GM23338 (cell line): ENCODE results near the gene VAMP2. TPM values are rescaled to one million over a fixed set of nuclear protein-coding genes. Genes with fewer than 3 reads are reported as not detected.
A peak's percentile ranks its signal among the peaks of the same experiment; 100 is the strongest.

Source experiments
- ATAC-seq: fragments of 200-7000 bp; cut with Tn5 transposase; 3 replicates; pipeline ENCODE4 v1.9.1; 2020
- DNase-seq: peaks from one replicate; pipeline ENCODE4 v3.0.0-alpha.2; 2015; ENCODE audit warnings: low spot score
- H2AFZ ChIP-seq: fragments of 200-600 bp; sonication (generic); 2 replicates; pipeline ENCODE4 v1.8.0; 2016; ENCODE audit warnings: antibody characterized with exemption, mild to moderate bottlenecking, moderate library complexity
- H3F3A ChIP-seq: fragments of 200-600 bp; sonication (generic); replicated peaks from 2 replicates; pipeline ENCODE4 v1.8.0; 2017; ENCODE audit warnings: antibody characterized with exemption, mixed run types, low read depth
- H3K27ac ChIP-seq: fragments of 200-600 bp; sonication (generic); 2 replicates; pipeline ENCODE4 v1.6.1; 2016; ENCODE audit warnings: low read depth
- H3K27me3 ChIP-seq: fragments of 200-600 bp; sonication (generic); 2 replicates; pipeline ENCODE4 v1.8.0; 2016; ENCODE audit warnings: mild to moderate bottlenecking, mixed run types, moderate library complexity; ENCODE audit not compliant: insufficient read depth
- H3K36me3 ChIP-seq: fragments of 200-600 bp; sonication (generic); 2 replicates; pipeline ENCODE4 v1.8.0; 2016; ENCODE audit warnings: mild to moderate bottlenecking; ENCODE audit not compliant: insufficient read depth
- H3K4me1 ChIP-seq: fragments of 200-600 bp; sonication (generic); 2 replicates; pipeline ENCODE4 v1.8.0; 2016; ENCODE audit warnings: mild to moderate bottlenecking, moderate library complexity; ENCODE audit not compliant: insufficient read depth
- H3K4me2 ChIP-seq: fragments of 200-600 bp; sonication (generic); 2 replicates; pipeline ENCODE4 v1.7.1; 2017; ENCODE audit warnings: mixed run types
- H3K4me3 ChIP-seq: fragments of 200-600 bp; sonication (generic); 2 replicates; pipeline ENCODE4 v1.6.1; 2016; ENCODE audit warnings: mixed run types
- H3K79me2 ChIP-seq: fragments of 200-600 bp; sonication (generic); replicated peaks from 2 replicates; pipeline ENCODE4 v1.8.0; 2017; ENCODE audit warnings: mild to moderate bottlenecking; ENCODE audit not compliant: insufficient read depth
- H3K9me2 ChIP-seq: fragments of 200-600 bp; sonication (generic); 2 replicates; pipeline ENCODE4 v1.8.0; 2017; ENCODE audit not compliant: insufficient read depth
- H4K20me1 ChIP-seq: fragments of 200-600 bp; sonication (generic); replicated peaks from 2 replicates; pipeline ENCODE4 v1.8.0; 2017; ENCODE audit warnings: mild to moderate bottlenecking; ENCODE audit not compliant: insufficient read depth
- H3K27ac Mint-ChIP-seq: 2 replicates; pipeline ENCODE4 v1.8.0; 2020; ENCODE audit warnings: inconsistent platforms, mild to moderate bottlenecking, moderate library complexity, mixed read lengths
- H3K27me3 Mint-ChIP-seq: 3 replicates; pipeline ENCODE4 v1.8.0; 2022; ENCODE audit warnings: low read depth, mild to moderate bottlenecking, moderate library complexity, mixed read lengths, inconsistent platforms; ENCODE audit not compliant: insufficient read depth, poor library complexity
- H3K36me3 Mint-ChIP-seq: 3 replicates; pipeline ENCODE4 v1.8.0; 2021; ENCODE audit warnings: low read depth, mild to moderate bottlenecking, inconsistent platforms, moderate library complexity, mixed read lengths
- H3K4me1 Mint-ChIP-seq: 3 replicates; pipeline ENCODE4 v1.8.0; 2020; ENCODE audit warnings: mild to moderate bottlenecking, inconsistent platforms, mixed read lengths
- H3K4me3 Mint-ChIP-seq: 3 replicates; pipeline ENCODE4 v1.8.0; 2021; ENCODE audit warnings: moderate library complexity, mild to moderate bottlenecking, inconsistent platforms, mixed read lengths
- H3K9me3 Mint-ChIP-seq: 3 replicates; pipeline ENCODE4 v1.8.0; 2020; ENCODE audit warnings: moderate library complexity, mild to moderate bottlenecking, inconsistent platforms, mixed read lengths
- CREB1 ChIP-seq: fragments of 250-450 bp; sonication (Bioruptor Pico); IDR thresholded peaks from 2 replicates; pipeline ENCODE4 v1.5.0; 2020; ENCODE audit warnings: low read depth, mild to moderate bottlenecking, moderate library complexity
- POLR2AphosphoS5 ChIP-seq: IDR thresholded peaks from 2 replicates; pipeline ENCODE4 v1.6.1; 2016; ENCODE audit warnings: antibody characterized with exemption, low read depth
- polyA plus RNA-seq: library from polyadenylated mRNA; unstranded; fragments of >200 nt; fragmentation: Nextera tagmentation; extraction: Ambion mirVana; gene quantifications from 2 replicates; pipeline ENCODE4 v1.2.1, GENCODE V29; 2016
- total RNA-seq: library from RNA; depleted of rRNA; stranded (reverse); fragments of >200 nt; shearing (Covaris generic); gene quantifications from 2 replicates; pipeline ENCODE4 v1.2.3, GENCODE V29; 2014
- TF ChIP-seq, protein P1 (sequence below): fragments of 250-450 bp; sonication (Bioruptor Pico); IDR thresholded peaks from 2 replicates; pipeline ENCODE4 v1.5.0; 2020; ENCODE audit warnings: mild to moderate bottlenecking, moderate library complexity
- TF ChIP-seq, protein P2 (sequence below), 2 experiments: fragments of 200-600 bp in 1 of 2; sonication (generic) in 1 of 2; conservative IDR thresholded peaks; 2 replicates each; pipeline versions ENCODE4 v1.5.1 to v1.6.1; 2016 to 2017; ENCODE audit warnings: antibody characterized with exemption in 2 of 2, low read depth in 2 of 2, mild to moderate bottlenecking in 2 of 2, moderate library complexity in 1 of 2

VAMP2 gene
- total and polyA plus RNA-seq, 2 experiments from 2014 or later = 6.9 to 32.3 TPM

DNA sequence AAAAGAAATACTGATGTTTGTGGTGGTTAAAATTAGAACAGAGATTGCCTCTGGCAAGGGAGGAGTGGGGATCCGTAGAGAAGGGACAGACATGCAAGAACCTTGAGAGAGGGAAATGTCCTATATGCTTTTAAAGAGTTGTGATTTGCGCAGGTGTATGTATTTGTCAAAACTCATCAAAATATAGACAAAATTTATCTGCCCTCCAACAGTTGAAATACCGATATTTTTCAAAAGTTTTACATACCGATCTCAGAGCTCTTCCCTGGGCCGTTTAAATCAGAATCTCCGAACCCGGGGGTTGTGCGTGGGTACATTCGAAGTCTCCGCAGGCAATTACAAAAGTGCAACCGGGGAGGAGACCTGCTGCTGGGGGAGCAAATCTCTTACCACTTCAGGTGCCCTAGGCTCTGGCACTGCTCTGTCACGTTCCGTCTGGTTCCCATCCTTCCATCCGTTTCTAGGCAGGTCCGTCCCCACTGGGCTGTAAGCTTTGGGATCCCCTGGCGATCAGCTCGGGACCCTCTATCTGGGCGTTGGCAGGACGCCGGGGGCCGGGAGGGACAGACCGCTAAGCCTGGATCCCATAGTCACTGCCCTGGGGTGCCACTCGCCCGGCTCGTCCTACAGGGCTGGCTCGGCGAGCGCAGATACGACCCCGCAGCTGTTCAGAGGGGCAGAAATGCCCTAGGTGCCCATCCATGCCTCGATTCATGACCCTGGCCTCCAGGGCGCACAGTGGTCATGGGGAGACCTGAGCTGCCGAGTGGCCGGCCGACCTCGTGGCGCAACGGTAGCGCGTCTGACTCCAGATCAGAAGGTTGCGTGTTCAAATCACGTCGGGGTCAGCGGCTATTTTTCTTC lies 23.1 kb upstream of the VAMP2 start:
- no peak overlapping the region for H3K4me3 Mint-ChIP-seq
- Histone ChIP-seq H4K20me1 (no peaks in the 10 kb centered on the region), H3K4me1 (peaks cover 9% of the 10 kb centered on the region), H3K4me3 (peak overlapping the region; percentile 100), H3K27ac (no peak overlapping the region), H3K4me2 (peak overlapping the region; percentile 77), H2AFZ (peak overlapping the region; percentile 98), H3F3A (peaks cover 9% of the 10 kb centered on the region), H3K79me2 (no peaks in the 10 kb centered on the region), H3K27me3 (peaks cover 13% of the 10 kb centered on the region), H3K36me3 (no peaks in the 10 kb centered on the region), H3K9me2 (no peaks in the 10 kb centered on the region)
- peaks cover 22% of the 10 kb centered on the region for H3K27me3 Mint-ChIP-seq
- ATAC-seq (peak; percentile 27), DNase-seq (peak; percentile 80)
- TF ChIP-seq, protein P1, sequence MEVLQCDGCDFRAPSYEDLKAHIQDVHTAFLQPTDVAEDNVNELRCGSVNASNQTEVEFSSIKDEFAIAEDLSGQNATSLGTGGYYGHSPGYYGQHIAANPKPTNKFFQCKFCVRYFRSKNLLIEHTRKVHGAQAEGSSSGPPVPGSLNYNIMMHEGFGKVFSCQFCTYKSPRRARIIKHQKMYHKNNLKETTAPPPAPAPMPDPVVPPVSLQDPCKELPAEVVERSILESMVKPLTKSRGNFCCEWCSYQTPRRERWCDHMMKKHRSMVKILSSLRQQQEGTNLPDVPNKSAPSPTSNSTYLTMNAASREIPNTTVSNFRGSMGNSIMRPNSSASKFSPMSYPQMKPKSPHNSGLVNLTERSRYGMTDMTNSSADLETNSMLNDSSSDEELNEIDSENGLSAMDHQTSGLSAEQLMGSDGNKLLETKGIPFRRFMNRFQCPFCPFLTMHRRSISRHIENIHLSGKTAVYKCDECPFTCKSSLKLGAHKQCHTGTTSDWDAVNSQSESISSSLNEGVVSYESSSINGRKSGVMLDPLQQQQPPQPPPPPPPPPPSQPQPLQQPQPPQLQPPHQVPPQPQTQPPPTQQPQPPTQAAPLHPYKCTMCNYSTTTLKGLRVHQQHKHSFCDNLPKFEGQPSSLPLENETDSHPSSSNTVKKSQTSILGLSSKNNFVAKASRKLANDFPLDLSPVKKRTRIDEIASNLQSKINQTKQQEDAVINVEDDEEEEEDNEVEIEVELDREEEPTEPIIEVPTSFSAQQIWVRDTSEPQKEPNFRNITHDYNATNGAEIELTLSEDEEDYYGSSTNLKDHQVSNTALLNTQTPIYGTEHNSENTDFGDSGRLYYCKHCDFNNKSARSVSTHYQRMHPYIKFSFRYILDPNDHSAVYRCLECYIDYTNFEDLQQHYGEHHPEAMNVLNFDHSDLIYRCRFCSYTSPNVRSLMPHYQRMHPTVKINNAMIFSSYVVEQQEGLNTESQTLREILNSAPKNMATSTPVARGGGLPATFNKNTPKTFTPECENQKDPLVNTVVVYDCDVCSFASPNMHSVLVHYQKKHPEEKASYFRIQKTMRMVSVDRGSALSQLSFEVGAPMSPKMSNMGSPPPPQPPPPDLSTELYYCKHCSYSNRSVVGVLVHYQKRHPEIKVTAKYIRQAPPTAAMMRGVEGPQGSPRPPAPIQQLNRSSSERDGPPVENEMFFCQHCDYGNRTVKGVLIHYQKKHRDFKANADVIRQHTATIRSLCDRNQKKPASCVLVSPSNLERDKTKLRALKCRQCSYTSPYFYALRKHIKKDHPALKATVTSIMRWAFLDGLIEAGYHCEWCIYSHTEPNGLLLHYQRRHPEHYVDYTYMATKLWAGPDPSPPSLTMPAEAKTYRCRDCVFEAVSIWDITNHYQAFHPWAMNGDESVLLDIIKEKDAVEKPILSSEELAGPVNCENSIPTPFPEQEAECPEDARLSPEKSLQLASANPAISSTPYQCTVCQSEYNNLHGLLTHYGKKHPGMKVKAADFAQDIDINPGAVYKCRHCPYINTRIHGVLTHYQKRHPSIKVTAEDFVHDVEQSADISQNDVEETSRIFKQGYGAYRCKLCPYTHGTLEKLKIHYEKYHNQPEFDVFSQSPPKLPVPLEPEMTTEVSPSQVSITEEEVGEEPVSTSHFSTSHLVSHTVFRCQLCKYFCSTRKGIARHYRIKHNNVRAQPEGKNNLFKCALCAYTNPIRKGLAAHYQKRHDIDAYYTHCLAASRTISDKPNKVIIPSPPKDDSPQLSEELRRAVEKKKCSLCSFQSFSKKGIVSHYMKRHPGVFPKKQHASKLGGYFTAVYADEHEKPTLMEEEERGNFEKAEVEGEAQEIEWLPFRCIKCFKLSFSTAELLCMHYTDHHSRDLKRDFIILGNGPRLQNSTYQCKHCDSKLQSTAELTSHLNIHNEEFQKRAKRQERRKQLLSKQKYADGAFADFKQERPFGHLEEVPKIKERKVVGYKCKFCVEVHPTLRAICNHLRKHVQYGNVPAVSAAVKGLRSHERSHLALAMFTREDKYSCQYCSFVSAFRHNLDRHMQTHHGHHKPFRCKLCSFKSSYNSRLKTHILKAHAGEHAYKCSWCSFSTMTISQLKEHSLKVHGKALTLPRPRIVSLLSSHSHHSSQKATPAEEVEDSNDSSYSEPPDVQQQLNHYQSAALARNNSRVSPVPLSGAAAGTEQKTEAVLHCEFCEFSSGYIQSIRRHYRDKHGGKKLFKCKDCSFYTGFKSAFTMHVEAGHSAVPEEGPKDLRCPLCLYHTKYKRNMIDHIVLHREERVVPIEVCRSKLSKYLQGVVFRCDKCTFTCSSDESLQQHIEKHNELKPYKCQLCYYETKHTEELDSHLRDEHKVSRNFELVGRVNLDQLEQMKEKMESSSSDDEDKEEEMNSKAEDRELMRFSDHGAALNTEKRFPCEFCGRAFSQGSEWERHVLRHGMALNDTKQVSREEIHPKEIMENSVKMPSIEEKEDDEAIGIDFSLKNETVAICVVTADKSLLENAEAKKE (CRISPR knock-in tag) = no peak
- TF ChIP-seq POLR2AphosphoS5 (no peak), CREB1 (CRISPR knock-in tag) (peak; percentile 54)
- TF ChIP-seq, protein P2, sequence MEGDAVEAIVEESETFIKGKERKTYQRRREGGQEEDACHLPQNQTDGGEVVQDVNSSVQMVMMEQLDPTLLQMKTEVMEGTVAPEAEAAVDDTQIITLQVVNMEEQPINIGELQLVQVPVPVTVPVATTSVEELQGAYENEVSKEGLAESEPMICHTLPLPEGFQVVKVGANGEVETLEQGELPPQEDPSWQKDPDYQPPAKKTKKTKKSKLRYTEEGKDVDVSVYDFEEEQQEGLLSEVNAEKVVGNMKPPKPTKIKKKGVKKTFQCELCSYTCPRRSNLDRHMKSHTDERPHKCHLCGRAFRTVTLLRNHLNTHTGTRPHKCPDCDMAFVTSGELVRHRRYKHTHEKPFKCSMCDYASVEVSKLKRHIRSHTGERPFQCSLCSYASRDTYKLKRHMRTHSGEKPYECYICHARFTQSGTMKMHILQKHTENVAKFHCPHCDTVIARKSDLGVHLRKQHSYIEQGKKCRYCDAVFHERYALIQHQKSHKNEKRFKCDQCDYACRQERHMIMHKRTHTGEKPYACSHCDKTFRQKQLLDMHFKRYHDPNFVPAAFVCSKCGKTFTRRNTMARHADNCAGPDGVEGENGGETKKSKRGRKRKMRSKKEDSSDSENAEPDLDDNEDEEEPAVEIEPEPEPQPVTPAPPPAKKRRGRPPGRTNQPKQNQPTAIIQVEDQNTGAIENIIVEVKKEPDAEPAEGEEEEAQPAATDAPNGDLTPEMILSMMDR (conservative IDR thresholded peaks at IDR 0.05; ENCODE audit: low read depth in 2 of 2) = no peak
- H3K36me3 Mint-ChIP-seq = no peaks in the 10 kb centered on the region; the same call in 2 of the 3 replicates
- peaks cover 10% of the 10 kb centered on the region for H3K4me1 Mint-ChIP-seq
- H3K27ac Mint-ChIP-seq = no peak overlapping the region
- no peaks in the 10 kb centered on the region; the same call in 2 of the 3 replicates for H3K9me3 Mint-ChIP-seq
